ENCODE results near the gene STK16.

DNA sequence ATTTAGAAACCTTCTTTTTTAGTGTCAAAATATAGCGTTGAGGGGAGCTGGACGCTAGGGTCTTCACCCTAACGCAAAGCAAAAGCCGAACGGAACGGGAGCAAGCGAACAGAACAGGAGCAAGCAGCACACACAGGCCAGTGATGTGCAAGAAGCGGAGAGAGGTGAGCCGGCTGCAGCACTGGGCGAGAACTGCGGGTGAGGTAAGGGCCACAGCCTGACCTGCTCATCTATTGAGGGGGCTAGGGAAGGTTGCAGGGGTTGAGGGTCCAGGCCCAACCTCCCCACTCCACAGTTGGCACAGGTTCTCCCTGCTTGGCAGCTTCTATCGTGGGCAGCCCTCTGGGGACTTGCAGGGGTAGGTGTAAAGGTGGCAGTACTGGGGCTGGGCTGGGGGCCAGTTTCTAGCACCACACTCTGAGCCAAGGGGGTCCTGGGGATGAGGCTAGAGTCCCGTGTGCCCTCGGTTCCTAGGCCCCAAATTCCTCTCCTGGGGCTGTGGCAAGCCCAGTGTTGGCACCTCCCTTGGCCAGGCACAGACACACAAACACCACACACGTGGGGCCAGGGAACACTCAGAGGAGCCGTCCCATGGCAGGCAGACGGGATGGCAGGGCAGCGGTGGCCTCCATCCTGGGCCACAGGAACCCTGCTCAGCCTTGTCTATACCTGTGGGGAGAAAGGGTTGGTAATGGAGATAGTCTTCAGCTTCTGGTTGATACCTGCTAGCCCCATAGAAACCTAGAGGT is 25.3 kb upstream of the STK16 start:
- TF ChIP-seq, protein P1, sequence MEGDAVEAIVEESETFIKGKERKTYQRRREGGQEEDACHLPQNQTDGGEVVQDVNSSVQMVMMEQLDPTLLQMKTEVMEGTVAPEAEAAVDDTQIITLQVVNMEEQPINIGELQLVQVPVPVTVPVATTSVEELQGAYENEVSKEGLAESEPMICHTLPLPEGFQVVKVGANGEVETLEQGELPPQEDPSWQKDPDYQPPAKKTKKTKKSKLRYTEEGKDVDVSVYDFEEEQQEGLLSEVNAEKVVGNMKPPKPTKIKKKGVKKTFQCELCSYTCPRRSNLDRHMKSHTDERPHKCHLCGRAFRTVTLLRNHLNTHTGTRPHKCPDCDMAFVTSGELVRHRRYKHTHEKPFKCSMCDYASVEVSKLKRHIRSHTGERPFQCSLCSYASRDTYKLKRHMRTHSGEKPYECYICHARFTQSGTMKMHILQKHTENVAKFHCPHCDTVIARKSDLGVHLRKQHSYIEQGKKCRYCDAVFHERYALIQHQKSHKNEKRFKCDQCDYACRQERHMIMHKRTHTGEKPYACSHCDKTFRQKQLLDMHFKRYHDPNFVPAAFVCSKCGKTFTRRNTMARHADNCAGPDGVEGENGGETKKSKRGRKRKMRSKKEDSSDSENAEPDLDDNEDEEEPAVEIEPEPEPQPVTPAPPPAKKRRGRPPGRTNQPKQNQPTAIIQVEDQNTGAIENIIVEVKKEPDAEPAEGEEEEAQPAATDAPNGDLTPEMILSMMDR (IDR thresholded peaks at IDR 0.05): no peak
- TF ChIP-seq POLR2AphosphoS5 (IDR thresholded peaks at IDR 0.05) (no peak), POLR2A (IDR thresholded peaks at IDR 0.05) (no peak), EP300 (IDR thresholded peaks at IDR 0.05) (no peak)

Measured in suprapubic skin (tissue), 4 donors.